ENCODE data around the gene TNRC18.
"Not testable (repeated sequence)": the region's sequence is repeated elsewhere in the genome, so short reads cannot be mapped to it uniquely, and the experiment has no call there.

TNRC18 gene

GRCh38 chr7:5375925-5376324 lies 47.7 kb downstream of the TNRC18 start:
- no peak for DNase-seq (ENCODE audit: low read depth)

GRCh38 chr7:5374464-5374863 lies 49.2 kb downstream of the TNRC18 start:
- no peak for DNase-seq (ENCODE audit: low read depth)

- no peak for DNase-seq (ENCODE audit: low read depth)
Measured at GRCh38 chr7:5373300-5373699, 50.3 kb downstream of the TNRC18 start.

GRCh38 chr7:5370454-5371353 lies 52.9 kb downstream of the TNRC18 start:
- DNase-seq (ENCODE audit: low read depth), result no peak

- no peak for DNase-seq (ENCODE audit: low read depth)
Measured at GRCh38 chr7:5367661-5368060, 56.0 kb downstream of the TNRC18 start.

GRCh38 chr7:5365976-5366625 lies 57.5 kb downstream of the TNRC18 start:
- peak; percentile 64 for DNase-seq (ENCODE audit: low read depth)

GRCh38 chr7:5363729-5364128 lies 59.9 kb downstream of the TNRC18 start:
- no peak for DNase-seq (ENCODE audit: low read depth)

- DNase-seq (ENCODE audit: low read depth), result no peak
Measured at GRCh38 chr7:5362466-5362865, 61.2 kb downstream of the TNRC18 start.

- no peak for DNase-seq (ENCODE audit: low read depth)
Measured at GRCh38 chr7:5361446-5362127, 62.0 kb downstream of the TNRC18 start.

- DNase-seq (ENCODE audit: low read depth), result no peak
Measured at GRCh38 chr7:5360971-5361370, 62.7 kb downstream of the TNRC18 start.

GRCh38 chr7:5360451-5360850 lies 63.2 kb downstream of the TNRC18 start:
- DNase-seq (ENCODE audit: low read depth), result no peak

GRCh38 chr7:5360021-5360420 lies 63.6 kb downstream of the TNRC18 start:
- not testable (repeated sequence) for DNase-seq (ENCODE audit: low read depth)

- no peak for DNase-seq (ENCODE audit: low read depth)
Measured at GRCh38 chr7:5359344-5359743, 64.3 kb downstream of the TNRC18 start.

GRCh38 chr7:5357951-5358350 lies 65.7 kb downstream of the TNRC18 start:
- DNase-seq (ENCODE audit: low read depth), result no peak

GRCh38 chr7:5356751-5357119 lies 66.9 kb downstream of the TNRC18 start:
- DNase-seq (ENCODE audit: low read depth), result no peak

- peak; percentile 27 for DNase-seq (ENCODE audit: low read depth)
Measured at GRCh38 chr7:5354460-5355232, 69.0 kb downstream of the TNRC18 start.

- DNase-seq (ENCODE audit: low read depth), result no peak
Measured at GRCh38 chr7:5352440-5353010, 71.1 kb downstream of the TNRC18 start.

GRCh38 chr7:5351507-5352265 lies 71.9 kb downstream of the TNRC18 start:
- no peak for DNase-seq (ENCODE audit: low read depth)

- no peak for DNase-seq (ENCODE audit: low read depth)
Measured at GRCh38 chr7:5350600-5351385, 72.8 kb downstream of the TNRC18 start.

- no peak for DNase-seq (ENCODE audit: low read depth)
Measured at GRCh38 chr7:5350174-5350463, 73.5 kb downstream of the TNRC18 start.
